B cell (primary cell): Measurements from ENCODE around the gene CCDC120. TPM values are rescaled to one million over a fixed set of nuclear protein-coding genes. Genes with fewer than 3 reads are reported as not detected.

Source experiments
- ATAC-seq: fragments of 200-7000 bp; cut with Tn5 transposase; one replicate; pipeline ENCODE4 v1.10.0; 2021; ENCODE audit warnings: low read depth, mild to moderate bottlenecking, moderate number of reproducible peaks, moderate library complexity
- CTCF ChIA-PET: fragments of 350-600 bp; sonication (Branson Sonifier 250); formaldehyde crosslinking; loops from one replicate; lab custom pipeline; 2021; ENCODE audit warnings: antibody characterized with exemption, inconsistent platforms; lab: Charles Lee
- POLR2A ChIA-PET: fragments of 350-600 bp; sonication (Branson Sonifier 250); formaldehyde crosslinking; loops from one replicate; lab custom pipeline; 2021; ENCODE audit warnings: antibody characterized with exemption; lab: Charles Lee
- DNase-seq: peaks from one replicate; pipeline ENCODE4 v3.0.0; 2013
- H2AFZ ChIP-seq: 2 replicates; pipeline ENCODE4 v1.6.1; 2012; ENCODE audit warnings: mild to moderate bottlenecking, low read depth, low read length; ENCODE audit not compliant: insufficient read depth, poor library complexity, severe bottlenecking
- H3K27ac ChIP-seq, 2 donors: 1 replicate in 1 of 2; 2 replicates in 1 of 2; pipeline ENCODE4 v1.5.1; 2012 to 2013; ENCODE audit warnings: low read length in 2 of 2, mild to moderate bottlenecking in 2 of 2, moderate library complexity in 1 of 2
- H3K27me3 ChIP-seq, 4 experiments: fragments of 200-600 bp in 1 of 4; sonication (generic) in 1 of 4; replicated peaks in 1 of 4; 1 replicate in 2 of 4; 2 replicates in 2 of 4; pipeline versions ENCODE4 v1.6.1 to v1.7.0; 2013 to 2016; ENCODE audit warnings: low read length in 3 of 4, mild to moderate bottlenecking in 2 of 4, mixed read lengths in 1 of 4, moderate library complexity in 1 of 4; ENCODE audit not compliant: insufficient read depth in 4 of 4, control insufficient read depth in 3 of 4; ENCODE audit errors: control extremely low read depth in 1 of 4
- H3K36me3 ChIP-seq, 2 experiments: replicated peaks in 1 of 2; 1 replicate in 1 of 2; 2 replicates in 1 of 2; pipeline versions ENCODE4 v1.6.1 to v1.7.1; 2013; ENCODE audit warnings: low read length in 1 of 2; ENCODE audit not compliant: insufficient read depth in 2 of 2, control insufficient read depth in 1 of 2; ENCODE audit errors: control extremely low read depth in 1 of 2, extremely low read depth in 1 of 2
- H3K4me1 ChIP-seq, 2 donors: fragments of 200-600 bp in 1 of 2; sonication (generic) in 1 of 2; 1 replicate in 1 of 2; 2 replicates in 1 of 2; pipeline versions ENCODE4 v1.5.1 to v1.6.1; 2013 to 2017; ENCODE audit warnings: low read length in 2 of 2; ENCODE audit not compliant: control insufficient read depth in 2 of 2, insufficient read depth in 2 of 2
- H3K4me2 ChIP-seq: replicated peaks from 2 replicates; pipeline ENCODE3; 2012; ENCODE audit warnings: mild to moderate bottlenecking, low read depth, low read length; ENCODE audit not compliant: poor library complexity, severe bottlenecking
- H3K4me3 ChIP-seq, 5 experiments: fragments of 200-600 bp in 1 of 5; sonication (generic) in 1 of 5; 1 replicate in 3 of 5; 2 replicates in 2 of 5; pipeline versions ENCODE4 v1.5.1 to v1.7.0; 2011 to 2016; ENCODE audit warnings: low read length in 4 of 5, mild to moderate bottlenecking in 4 of 5, low read depth in 2 of 5, control low read depth in 1 of 5, moderate library complexity in 1 of 5; ENCODE audit not compliant: insufficient read depth in 1 of 5; ENCODE audit errors: control extremely low read depth in 1 of 5, extremely low read depth in 1 of 5
- H3K79me2 ChIP-seq: fragments of 200-600 bp; sonication (generic); one replicate; pipeline ENCODE4 v1.6.0; 2016; ENCODE audit warnings: low read length; ENCODE audit not compliant: control insufficient read depth, insufficient read depth
- H3K9ac ChIP-seq: fragments of 200-600 bp; sonication (generic); 2 replicates; pipeline ENCODE4 v1.6.1; 2017; ENCODE audit warnings: mild to moderate bottlenecking, low read length, moderate library complexity
- H3K9me3 ChIP-seq, 3 donors: one replicate each; pipeline versions ENCODE4 v1.6.1 to v1.7.1; 2013; ENCODE audit warnings: low read length in 2 of 3; ENCODE audit not compliant: control insufficient read depth in 2 of 3, insufficient read depth in 1 of 3; ENCODE audit errors: control extremely low read depth in 1 of 3
- H4K20me1 ChIP-seq: 2 replicates; pipeline ENCODE4 v1.6.0; 2012; ENCODE audit warnings: mild to moderate bottlenecking, low read length; ENCODE audit not compliant: insufficient read depth, control insufficient read depth, poor library complexity, severe bottlenecking
- H3K27ac Mint-ChIP-seq: one replicate; pipeline ENCODE4 v1.8.0; 2021; ENCODE audit warnings: mixed read lengths
- H3K27me3 Mint-ChIP-seq: one replicate; pipeline ENCODE4 v1.8.0; 2021; ENCODE audit warnings: mixed read lengths
- H3K4me1 Mint-ChIP-seq: one replicate; pipeline ENCODE4 v1.8.0; 2021; ENCODE audit warnings: mixed read lengths
- H3K4me3 Mint-ChIP-seq: one replicate; pipeline ENCODE4 v1.8.0; 2021; ENCODE audit warnings: mixed read lengths
- H3K9me3 Mint-ChIP-seq: one replicate; pipeline ENCODE4 v1.8.0; 2022; ENCODE audit warnings: mixed read lengths; ENCODE audit not compliant: insufficient read depth
- EZH2 ChIP-seq: IDR thresholded peaks from 2 replicates; pipeline ENCODE4 v1.6.1; 2012; ENCODE audit warnings: borderline replicate concordance, low read depth, mild to moderate bottlenecking, moderate library complexity, low read length; ENCODE audit not compliant: insufficient read depth, poor library complexity, severe bottlenecking
- WGBS: methylation state at CpG from one replicate; pipeline ENCODE4 v1.1.5; 2013; ENCODE audit warnings: missing lambda C conversion rate; ENCODE audit not compliant: insufficient coverage; 5-methylcytosine and 5-hydroxymethylcytosine counted together
- intact Hi-C: fragments of 100-400 bp; cut with micrococcal nuclease; formaldehyde crosslinking; loops from one replicate; pipeline ENCODE4 v1.10.0; 2022
- polyA plus RNA-seq: library from polyadenylated mRNA; depleted of rRNA; stranded (reverse); fragments of >200 nt; gene quantifications from 2 replicates; pipeline ENCODE4 v1.2.3, GENCODE V29; 2012
- total RNA-seq, 2 donors: library from RNA; stranded (reverse); fragments of 120-200 nt in 1 of 2; gene quantifications; 1 replicate in 1 of 2; 2 replicates in 1 of 2; pipeline versions ENCODE4 v1.2.3 to v1.2.4, GENCODE V29; 2013 to 2022
- TF ChIP-seq, protein P1 (sequence below): fragments of 200-600 bp; IDR thresholded peaks from one replicate; pipeline ENCODE4 v1.8.0; 2022; ENCODE audit warnings: antibody characterized with exemption, mild to moderate bottlenecking

The CCDC120 gene
- total and polyA plus RNA-seq, 2 donors (not counting 1 experiment from before 2014, with no cell fraction given): 5.7 to 12.5 TPM

DNA sequence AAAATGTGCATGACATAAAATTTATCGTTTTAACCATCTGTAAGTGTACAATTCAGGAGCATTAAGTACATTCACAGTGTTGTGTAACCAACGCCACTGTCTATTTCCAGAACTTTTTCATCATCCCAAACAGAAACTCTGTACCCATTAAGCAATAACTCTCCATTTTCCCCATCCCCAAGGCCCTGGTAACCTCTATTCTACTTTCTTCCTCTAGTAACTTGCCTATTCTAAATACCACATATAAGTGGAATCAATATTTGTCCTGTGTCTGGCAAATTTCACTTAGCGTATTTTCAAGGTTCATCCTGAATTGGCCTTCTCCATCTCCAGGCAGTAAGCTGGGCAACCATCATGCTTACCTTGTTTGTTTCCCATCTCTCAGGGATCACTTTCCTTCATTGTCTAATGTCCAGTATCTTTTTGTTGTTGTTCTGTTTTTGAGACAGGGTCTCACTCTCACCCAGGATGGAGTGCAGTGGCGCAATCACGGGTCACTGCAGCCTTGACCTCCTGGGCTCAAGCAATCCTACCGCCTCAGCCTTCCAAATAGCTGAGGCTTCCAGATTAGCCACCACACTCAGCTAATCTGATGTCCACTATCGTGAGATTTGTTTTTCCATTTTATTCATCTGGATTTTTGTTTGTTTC lies 39.1 kb upstream of the CCDC120 start:
- Mint-ChIP-seq H3K27ac (no peak overlapping the region), H3K4me3 (no peak overlapping the region), H3K27me3 (no peaks in the 10 kb centered on the region), H3K9me3 (no peaks in the 10 kb centered on the region), H3K4me1 (no peaks in the 10 kb centered on the region)
- H4K20me1 ChIP-seq: no peaks in the 10 kb centered on the region
- no peaks in the 10 kb centered on the region for H3K4me1 ChIP-seq
- WGBS: 100% methylated on average over 2 of the region's 7 CpGs
- no peak overlapping the region for H2AFZ ChIP-seq
- no peaks in the 10 kb centered on the region for H3K36me3 ChIP-seq
- no peak overlapping the region for H3K4me2 ChIP-seq
- H3K27me3 ChIP-seq: no peaks in the 10 kb centered on the region
- H3K9me3 ChIP-seq: no peaks in the 10 kb centered on the region
- TF ChIP-seq EZH2: no peak
- TF ChIP-seq, protein P1, sequence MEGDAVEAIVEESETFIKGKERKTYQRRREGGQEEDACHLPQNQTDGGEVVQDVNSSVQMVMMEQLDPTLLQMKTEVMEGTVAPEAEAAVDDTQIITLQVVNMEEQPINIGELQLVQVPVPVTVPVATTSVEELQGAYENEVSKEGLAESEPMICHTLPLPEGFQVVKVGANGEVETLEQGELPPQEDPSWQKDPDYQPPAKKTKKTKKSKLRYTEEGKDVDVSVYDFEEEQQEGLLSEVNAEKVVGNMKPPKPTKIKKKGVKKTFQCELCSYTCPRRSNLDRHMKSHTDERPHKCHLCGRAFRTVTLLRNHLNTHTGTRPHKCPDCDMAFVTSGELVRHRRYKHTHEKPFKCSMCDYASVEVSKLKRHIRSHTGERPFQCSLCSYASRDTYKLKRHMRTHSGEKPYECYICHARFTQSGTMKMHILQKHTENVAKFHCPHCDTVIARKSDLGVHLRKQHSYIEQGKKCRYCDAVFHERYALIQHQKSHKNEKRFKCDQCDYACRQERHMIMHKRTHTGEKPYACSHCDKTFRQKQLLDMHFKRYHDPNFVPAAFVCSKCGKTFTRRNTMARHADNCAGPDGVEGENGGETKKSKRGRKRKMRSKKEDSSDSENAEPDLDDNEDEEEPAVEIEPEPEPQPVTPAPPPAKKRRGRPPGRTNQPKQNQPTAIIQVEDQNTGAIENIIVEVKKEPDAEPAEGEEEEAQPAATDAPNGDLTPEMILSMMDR: no peak
- ChIA-PET POLR2A (no interaction called here), CTCF (interaction anchor here (0.6 kb wide), 1 partner anchor 73 kb away, joined by 3 read pairs; no protein-coding TSS in a partner anchor)
- no peak overlapping the region for H3K9ac ChIP-seq
- no peak overlapping the region for H3K27ac ChIP-seq
- intact Hi-C loops: no loop called here
- no peak for ATAC-seq
- no peak overlapping the region for H3K4me3 ChIP-seq
- no peak for DNase-seq
- H3K79me2 ChIP-seq: no peaks in the 10 kb centered on the region

DNA sequence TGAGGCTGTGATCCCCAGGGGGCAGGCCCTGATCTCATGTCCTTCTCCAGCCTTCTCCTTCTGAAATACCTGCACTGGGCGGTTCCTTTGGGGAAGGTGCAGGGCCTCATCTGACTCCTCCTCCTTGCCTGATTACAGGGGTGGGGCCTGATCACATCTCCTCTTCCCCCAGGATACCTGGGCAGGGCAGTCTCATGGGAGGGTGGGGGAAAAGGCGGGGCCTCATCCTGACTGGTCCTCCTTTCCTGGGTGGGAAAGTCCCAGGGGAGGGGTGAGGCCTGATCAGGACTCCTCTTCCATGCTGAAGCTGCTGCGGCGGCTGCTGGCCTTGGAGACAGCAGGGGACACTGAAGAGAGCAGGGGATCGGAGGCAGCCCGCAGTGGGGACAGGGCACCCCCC lies 28.9 kb upstream of the CCDC120 start:
- no CpG with 5 or more reads among the region's 6 CpGs for WGBS
- H3K4me1 ChIP-seq: peaks cover 0 to 6% of the 10 kb centered on the region in 2 donors
- H2AFZ ChIP-seq: no peak overlapping the region
- TF ChIP-seq, protein P1: no peak
- no peak for TF ChIP-seq EZH2
- CTCF ChIA-PET: no interaction called here
- no peaks in the 10 kb centered on the region for H3K27me3 ChIP-seq
- H3K27ac ChIP-seq: no peak overlapping the region
- H3K27me3 Mint-ChIP-seq: no peaks in the 10 kb centered on the region
- H3K4me3 Mint-ChIP-seq: no peak overlapping the region
- H3K4me1 Mint-ChIP-seq: peaks cover 7% of the 10 kb centered on the region
- intact Hi-C loops: no loop called here
- POLR2A ChIA-PET: no interaction called here
- H3K4me2 ChIP-seq: no peak overlapping the region
- H3K79me2 ChIP-seq: no peaks in the 10 kb centered on the region
- no peaks in the 10 kb centered on the region for H3K9me3 Mint-ChIP-seq
- no peak overlapping the region for H3K27ac Mint-ChIP-seq
- ATAC-seq: no peak
- no peak overlapping the region for H3K4me3 ChIP-seq
- H4K20me1 ChIP-seq: no peaks in the 10 kb centered on the region
- H3K9me3 ChIP-seq: no peaks in the 10 kb centered on the region
- peaks cover 3 to 10% of the 10 kb centered on the region in 2 experiments for H3K36me3 ChIP-seq
- DNase-seq: no peak
- no peak overlapping the region for H3K9ac ChIP-seq
